PC-3 (cell line): ENCODE data around the gene FBXL7.

ENCODE experiments used
- EZH2 ChIP-seq: fragments of 300-600 bp; sonication (generic); IDR thresholded peaks from one replicate; pipeline ENCODE4 v1.6.1; 2017; ENCODE audit warnings: antibody characterized with exemption, mild to moderate bottlenecking, low read length; ENCODE audit not compliant: unreplicated experiment
- EZH2phosphoT487 ChIP-seq: fragments of 300-600 bp; sonication (generic); IDR thresholded peaks from 2 replicates; pipeline ENCODE4 v1.6.1; 2018; ENCODE audit warnings: mild to moderate bottlenecking, antibody characterized with exemption, low read length, borderline replicate concordance
- TF ChIP-seq, protein P1 (sequence below): fragments of 300-600 bp; sonication (generic); conservative IDR thresholded peaks from 2 replicates; pipeline ENCODE4 v1.5.1; 2017; ENCODE audit warnings: antibody characterized with exemption, low read depth, mild to moderate bottlenecking, low read length

DNA sequence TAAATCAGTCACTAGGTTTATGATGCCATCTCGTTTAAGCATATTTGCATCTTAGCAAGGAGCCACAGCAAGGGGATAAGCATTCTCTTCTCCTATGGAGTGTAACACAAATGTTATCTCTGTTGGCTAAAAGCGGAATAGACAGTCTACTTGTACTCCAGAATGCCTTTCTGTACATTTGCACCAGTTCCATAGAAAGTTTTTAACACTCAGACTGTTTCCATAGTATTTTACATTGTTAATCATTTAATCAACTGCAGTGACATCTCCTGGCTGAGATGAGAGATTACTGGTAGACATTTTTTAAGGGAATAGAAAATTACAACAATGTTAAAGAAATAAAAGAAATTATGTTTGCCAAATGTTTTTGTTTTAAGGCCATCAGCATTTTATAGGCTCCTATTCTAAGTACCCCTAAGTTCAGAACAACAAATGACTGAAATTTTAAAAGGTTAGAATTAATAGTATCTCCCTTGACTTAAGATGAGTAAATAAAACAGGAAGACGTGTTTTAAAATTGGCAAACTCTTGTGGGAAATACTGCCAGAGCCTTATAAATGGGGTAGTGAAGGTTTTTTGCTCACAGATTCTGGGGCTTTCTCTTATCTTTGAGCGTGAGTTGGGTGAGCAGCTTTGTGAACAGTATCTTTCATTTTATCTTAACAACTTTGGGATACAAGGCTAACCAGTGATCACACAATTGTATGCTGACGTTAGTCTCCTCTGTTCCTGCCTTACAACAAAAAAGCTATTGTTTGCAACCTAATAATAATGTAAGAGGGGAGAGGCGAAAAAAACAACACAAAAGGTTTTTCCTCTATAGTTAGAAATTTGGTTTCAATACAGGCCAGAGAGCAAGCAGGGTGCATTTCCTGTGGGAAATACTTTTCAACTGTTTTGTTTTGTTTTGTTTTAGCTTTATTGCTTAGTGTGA lies 294.3 kb downstream of the FBXL7 start:
- TF ChIP-seq, protein P1, sequence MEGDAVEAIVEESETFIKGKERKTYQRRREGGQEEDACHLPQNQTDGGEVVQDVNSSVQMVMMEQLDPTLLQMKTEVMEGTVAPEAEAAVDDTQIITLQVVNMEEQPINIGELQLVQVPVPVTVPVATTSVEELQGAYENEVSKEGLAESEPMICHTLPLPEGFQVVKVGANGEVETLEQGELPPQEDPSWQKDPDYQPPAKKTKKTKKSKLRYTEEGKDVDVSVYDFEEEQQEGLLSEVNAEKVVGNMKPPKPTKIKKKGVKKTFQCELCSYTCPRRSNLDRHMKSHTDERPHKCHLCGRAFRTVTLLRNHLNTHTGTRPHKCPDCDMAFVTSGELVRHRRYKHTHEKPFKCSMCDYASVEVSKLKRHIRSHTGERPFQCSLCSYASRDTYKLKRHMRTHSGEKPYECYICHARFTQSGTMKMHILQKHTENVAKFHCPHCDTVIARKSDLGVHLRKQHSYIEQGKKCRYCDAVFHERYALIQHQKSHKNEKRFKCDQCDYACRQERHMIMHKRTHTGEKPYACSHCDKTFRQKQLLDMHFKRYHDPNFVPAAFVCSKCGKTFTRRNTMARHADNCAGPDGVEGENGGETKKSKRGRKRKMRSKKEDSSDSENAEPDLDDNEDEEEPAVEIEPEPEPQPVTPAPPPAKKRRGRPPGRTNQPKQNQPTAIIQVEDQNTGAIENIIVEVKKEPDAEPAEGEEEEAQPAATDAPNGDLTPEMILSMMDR = peak; percentile 51
- TF ChIP-seq EZH2 (no peak), EZH2phosphoT487 (no peak)
